PFSK-1 (cell line): ENCODE measurements around the gene SLC9A1.

Source experiments
- FOXP2 ChIP-seq: optimal IDR thresholded peaks from 2 replicates; pipeline ENCODE3; 2011; ENCODE audit warnings: borderline replicate concordance, control low read depth, inconsistent platforms; ENCODE audit not compliant: insufficient read depth; ENCODE audit errors: extremely low read length, extremely low read depth
- POLR2AphosphoS5 ChIP-seq: IDR thresholded peaks from 2 replicates; pipeline ENCODE4 v1.6.1; 2012; ENCODE audit warnings: low read depth, mild to moderate bottlenecking, control low read depth, low read length, moderate library complexity
- REST ChIP-seq, 2 experiments: IDR thresholded peaks; 2 replicates each; pipeline versions ENCODE4 v1.6.1 to v1.8.0; 2011 to 2012; ENCODE audit warnings: low read depth in 2 of 2, low read length in 2 of 2, control low read depth in 1 of 2, inconsistent platforms in 1 of 2, mild to moderate bottlenecking in 1 of 2, moderate library complexity in 1 of 2; ENCODE audit not compliant: insufficient read depth in 1 of 2
- TAF1 ChIP-seq: IDR thresholded peaks from 2 replicates; pipeline ENCODE4 v1.6.1; 2012; ENCODE audit warnings: low read length, control low read depth, borderline replicate concordance; ENCODE audit not compliant: insufficient read depth

- TF ChIP-seq POLR2AphosphoS5 (no peak), TAF1 (no peak), REST (IDR thresholded peaks at IDR 0.05; ENCODE audit: insufficient read depth in 1 of 2, low read depth in 2 of 2, low read length in 2 of 2) (no peak), FOXP2 (no peak)
Measured at GRCh38 chr1:27102134-27102706, 52.7 kb downstream of the SLC9A1 start.
